Activated naive CD8-positive, alpha-beta T cell treated with anti-CD3 and anti-CD28 coated beads, Interleukin-2, amount 10 ng/mL, durations not matched to agents 7 days and 5 days (primary cell): ENCODE results near the gene XRCC4. TPM values are rescaled to one million over a fixed set of nuclear protein-coding genes. Genes with fewer than 3 reads are reported as not detected.

Experiments
- ATAC-seq: fragments of 150-1000 bp; cut with Tn5 transposase; one replicate; pipeline ENCODE4 v1.10.0; 2021; ENCODE audit warnings: low read depth, moderate library complexity
- POLR2A ChIA-PET: fragments of 350-600 bp; sonication (Branson Sonifier 250); formaldehyde crosslinking; loops from one replicate; lab custom pipeline; 2021; ENCODE audit warnings: antibody characterized with exemption; lab: Charles Lee
- DNase-seq: peaks from one replicate; pipeline ENCODE4 v3.0.0; 2021
- H3K27ac Mint-ChIP-seq: one replicate; pipeline ENCODE4 v1.8.0; 2022; ENCODE audit warnings: mild to moderate bottlenecking, mixed read lengths
- H3K27me3 Mint-ChIP-seq: one replicate; pipeline ENCODE4 v1.8.0; 2022; ENCODE audit warnings: mild to moderate bottlenecking, moderate library complexity, mixed read lengths
- H3K36me3 Mint-ChIP-seq: one replicate; pipeline ENCODE4 v1.8.0; 2021; ENCODE audit warnings: mild to moderate bottlenecking, mixed read lengths
- H3K4me1 Mint-ChIP-seq: one replicate; pipeline ENCODE4 v1.8.0; 2021; ENCODE audit warnings: mixed read lengths
- H3K4me3 Mint-ChIP-seq: one replicate; pipeline ENCODE4 v1.8.0; 2022; ENCODE audit warnings: mild to moderate bottlenecking, moderate library complexity, mixed read lengths
- H3K9me3 Mint-ChIP-seq: one replicate; pipeline ENCODE4 v1.8.0; 2021; ENCODE audit warnings: mixed read lengths
- total RNA-seq, 2 experiments: library from RNA; stranded (reverse); gene quantifications; one replicate each; pipeline ENCODE4 v1.2.3, GENCODE V29; 2021

The XRCC4 gene
- total RNA-seq, 2 experiments from 2014 or later = 9.3 to 10.7 TPM

- Mint-ChIP-seq H3K27me3 (no peaks in the 10 kb centered on the region), H3K4me1 (no peaks in the 10 kb centered on the region), H3K9me3 (peaks cover 4% of the 10 kb centered on the region), H3K27ac (no peak overlapping the region), H3K4me3 (no peak overlapping the region), H3K36me3 (peaks cover 4% of the 10 kb centered on the region)
- POLR2A ChIA-PET = no interaction called here
- ATAC-seq (no peak), DNase-seq (no peak)
Observed at GRCh38 chr5:83184534-83184933, 107.2 kb downstream of the XRCC4 start.

GRCh38 chr5:83192947-83193346 is 115.6 kb downstream of the XRCC4 start:
- DNase-seq (no peak), ATAC-seq (no peak)
- Mint-ChIP-seq H3K27ac (no peak overlapping the region), H3K4me1 (no peaks in the 10 kb centered on the region), H3K27me3 (no peaks in the 10 kb centered on the region), H3K4me3 (no peak overlapping the region), H3K36me3 (no peaks in the 10 kb centered on the region), H3K9me3 (no peaks in the 10 kb centered on the region)
- POLR2A ChIA-PET = no interaction called here

GRCh38 chr5:83197326-83197967 is 120.1 kb downstream of the XRCC4 start:
- no peaks in the 10 kb centered on the region for H3K36me3 Mint-ChIP-seq
- ATAC-seq = no peak
- H3K9me3 Mint-ChIP-seq = no peaks in the 10 kb centered on the region
- no peak for DNase-seq
- H3K4me3 Mint-ChIP-seq = no peak overlapping the region
- H3K27ac Mint-ChIP-seq = no peak overlapping the region
- POLR2A ChIA-PET = interaction anchor here (0.6 kb wide), 1 partner anchor 132 kb away, joined by 3 read pairs; no protein-coding TSS in a partner anchor
- no peaks in the 10 kb centered on the region for H3K4me1 Mint-ChIP-seq
- no peaks in the 10 kb centered on the region for H3K27me3 Mint-ChIP-seq

- H3K9me3 Mint-ChIP-seq = no peaks in the 10 kb centered on the region
- H3K27me3 Mint-ChIP-seq = no peaks in the 10 kb centered on the region
- H3K27ac Mint-ChIP-seq = no peak overlapping the region
- no peaks in the 10 kb centered on the region for H3K4me1 Mint-ChIP-seq
- H3K36me3 Mint-ChIP-seq = no peaks in the 10 kb centered on the region
- ATAC-seq (no peak), DNase-seq (no peak)
- POLR2A ChIA-PET = no interaction called here
- no peak overlapping the region for H3K4me3 Mint-ChIP-seq
Observed at GRCh38 chr5:83199126-83199525, 121.8 kb downstream of the XRCC4 start.

GRCh38 chr5:83204651-83205050 is 127.3 kb downstream of the XRCC4 start:
- Mint-ChIP-seq H3K4me3 (no peak overlapping the region), H3K36me3 (peaks cover 2% of the 10 kb centered on the region), H3K27ac (no peak overlapping the region), H3K27me3 (no peaks in the 10 kb centered on the region), H3K4me1 (no peaks in the 10 kb centered on the region), H3K9me3 (no peaks in the 10 kb centered on the region)
- no peak for DNase-seq
- no peak for ATAC-seq
- POLR2A ChIA-PET = no interaction called here

GRCh38 chr5:83209963-83210362 is 132.6 kb downstream of the XRCC4 start:
- Mint-ChIP-seq H3K4me3 (no peak overlapping the region), H3K36me3 (peaks cover 12% of the 10 kb centered on the region), H3K9me3 (no peaks in the 10 kb centered on the region), H3K27me3 (no peaks in the 10 kb centered on the region), H3K4me1 (no peaks in the 10 kb centered on the region), H3K27ac (no peak overlapping the region)
- no peak for DNase-seq
- POLR2A ChIA-PET = no interaction called here
- no peak for ATAC-seq

- no peaks in the 10 kb centered on the region for H3K9me3 Mint-ChIP-seq
- no peak overlapping the region for H3K4me3 Mint-ChIP-seq
- H3K4me1 Mint-ChIP-seq = no peaks in the 10 kb centered on the region
- peaks cover 1% of the 10 kb centered on the region for H3K36me3 Mint-ChIP-seq
- DNase-seq (no peak), ATAC-seq (no peak)
- no peak overlapping the region for H3K27ac Mint-ChIP-seq
- POLR2A ChIA-PET = no interaction called here
- H3K27me3 Mint-ChIP-seq = no peaks in the 10 kb centered on the region
Observed at GRCh38 chr5:83219077-83219476, 141.7 kb downstream of the XRCC4 start.

GRCh38 chr5:83219495-83219894 is 142.1 kb downstream of the XRCC4 start:
- POLR2A ChIA-PET = no interaction called here
- Mint-ChIP-seq H3K4me3 (no peak overlapping the region), H3K27ac (no peak overlapping the region), H3K9me3 (no peaks in the 10 kb centered on the region), H3K36me3 (peaks cover 1% of the 10 kb centered on the region), H3K27me3 (no peaks in the 10 kb centered on the region), H3K4me1 (no peaks in the 10 kb centered on the region)
- DNase-seq (no peak), ATAC-seq (no peak)

GRCh38 chr5:83220331-83220730 is 143.0 kb downstream of the XRCC4 start:
- H3K4me1 Mint-ChIP-seq = no peaks in the 10 kb centered on the region
- no peak overlapping the region for H3K4me3 Mint-ChIP-seq
- peaks cover 1% of the 10 kb centered on the region for H3K36me3 Mint-ChIP-seq
- H3K27me3 Mint-ChIP-seq = no peaks in the 10 kb centered on the region
- no peaks in the 10 kb centered on the region for H3K9me3 Mint-ChIP-seq
- no peak for DNase-seq
- H3K27ac Mint-ChIP-seq = no peak overlapping the region
- ATAC-seq = no peak
- POLR2A ChIA-PET = no interaction called here

- peaks cover 1% of the 10 kb centered on the region for H3K36me3 Mint-ChIP-seq
- no peaks in the 10 kb centered on the region for H3K9me3 Mint-ChIP-seq
- H3K4me3 Mint-ChIP-seq = no peak overlapping the region
- ATAC-seq (no peak), DNase-seq (no peak)
- no peaks in the 10 kb centered on the region for H3K27me3 Mint-ChIP-seq
- POLR2A ChIA-PET = no interaction called here
- no peak overlapping the region for H3K27ac Mint-ChIP-seq
- no peaks in the 10 kb centered on the region for H3K4me1 Mint-ChIP-seq
Observed at GRCh38 chr5:83222906-83223305, 145.6 kb downstream of the XRCC4 start.

- POLR2A ChIA-PET = no interaction called here
- Mint-ChIP-seq H3K9me3 (no peaks in the 10 kb centered on the region), H3K27me3 (no peaks in the 10 kb centered on the region), H3K4me1 (no peaks in the 10 kb centered on the region), H3K4me3 (no peak overlapping the region), H3K27ac (no peak overlapping the region), H3K36me3 (peaks cover 1% of the 10 kb centered on the region)
- no peak for ATAC-seq
- DNase-seq = no peak
Observed at GRCh38 chr5:83227611-83228010, 150.3 kb downstream of the XRCC4 start.

GRCh38 chr5:83230511-83230910 is 153.2 kb downstream of the XRCC4 start:
- POLR2A ChIA-PET = no interaction called here
- no peak overlapping the region for H3K4me3 Mint-ChIP-seq
- ATAC-seq = no peak
- no peaks in the 10 kb centered on the region for H3K4me1 Mint-ChIP-seq
- no peak overlapping the region for H3K27ac Mint-ChIP-seq
- DNase-seq = no peak
- no peaks in the 10 kb centered on the region for H3K36me3 Mint-ChIP-seq
- no peaks in the 10 kb centered on the region for H3K27me3 Mint-ChIP-seq
- H3K9me3 Mint-ChIP-seq = no peaks in the 10 kb centered on the region

- Mint-ChIP-seq H3K36me3 (peaks cover 5% of the 10 kb centered on the region), H3K9me3 (no peaks in the 10 kb centered on the region), H3K4me1 (no peaks in the 10 kb centered on the region), H3K4me3 (no peak overlapping the region), H3K27ac (no peak overlapping the region), H3K27me3 (no peaks in the 10 kb centered on the region)
- POLR2A ChIA-PET = no interaction called here
- no peak for ATAC-seq
- DNase-seq = no peak
Observed at GRCh38 chr5:83244516-83244915, 167.2 kb downstream of the XRCC4 start.

GRCh38 chr5:83245037-83245436 is 167.7 kb downstream of the XRCC4 start:
- no peaks in the 10 kb centered on the region for H3K4me1 Mint-ChIP-seq
- H3K36me3 Mint-ChIP-seq = peaks cover 5% of the 10 kb centered on the region
- no peak for DNase-seq
- no peaks in the 10 kb centered on the region for H3K9me3 Mint-ChIP-seq
- H3K4me3 Mint-ChIP-seq = no peak overlapping the region
- POLR2A ChIA-PET = no interaction called here
- no peak overlapping the region for H3K27ac Mint-ChIP-seq
- no peak for ATAC-seq
- H3K27me3 Mint-ChIP-seq = no peaks in the 10 kb centered on the region
